Stimulated activated CD4-positive, alpha-beta T cell treated with anti-CD3 and anti-CD28 coated beads, Interleukin-2, amount 100 ng/mL, for 4 hours (primary cell): ENCODE data around the gene GAMT.

Source experiments
- DNase-seq: peaks from one replicate; pipeline ENCODE4 v3.0.0-alpha.2; 2020; ENCODE audit warnings: low read depth

GAMT gene

GRCh38 chr19:1384478-1385110, 16.7 kb downstream of the GAMT start:
- no peak for DNase-seq

GRCh38 chr19:1384085-1384462, 17.3 kb downstream of the GAMT start:
- DNase-seq, result no peak

GRCh38 chr19:1383312-1384084, 17.8 kb downstream of the GAMT start, which contains the start of gene NDUFS7:
TSS of gene NDUFS7 (plus strand) at chr19:1383907. CDS start at chr19:1383927, 20 bp downstream.
- peak; percentile 85 for DNase-seq

GRCh38 chr19:1383017-1383311, 18.4 kb downstream of the GAMT start:
- DNase-seq, result no peak

GRCh38 chr19:1382250-1382649, 19.1 kb downstream of the GAMT start:
- no peak for DNase-seq

GRCh38 chr19:1379961-1380489, 21.3 kb downstream of the GAMT start:
- no peak for DNase-seq

- DNase-seq, result no peak
Observed at GRCh38 chr19:1379126-1379905, 22.0 kb downstream of the GAMT start.

GRCh38 chr19:1377965-1378785, 23.2 kb downstream of the GAMT start:
- no peak for DNase-seq

- no peak for DNase-seq
Observed at GRCh38 chr19:1377176-1377964, 24.0 kb downstream of the GAMT start.

GRCh38 chr19:1376415-1376805, 24.9 kb downstream of the GAMT start:
- no peak for DNase-seq

- DNase-seq, result no peak
Observed at GRCh38 chr19:1374250-1374577, 27.1 kb downstream of the GAMT start.

GRCh38 chr19:1373534-1374249, 27.6 kb downstream of the GAMT start:
- DNase-seq, result no peak

GRCh38 chr19:1373042-1373533, 28.3 kb downstream of the GAMT start:
- no peak for DNase-seq

GRCh38 chr19:1370579-1371361, 30.6 kb downstream of the GAMT start:
- no peak for DNase-seq

- no peak for DNase-seq
Observed at GRCh38 chr19:1369214-1369805, 32.0 kb downstream of the GAMT start.

- no peak for DNase-seq
Observed at GRCh38 chr19:1366899-1367870, 34.2 kb downstream of the GAMT start.

GRCh38 chr19:1366296-1366695, 35.0 kb downstream of the GAMT start:
- no peak for DNase-seq
